ENCODE results near the gene CFD.

DNA sequence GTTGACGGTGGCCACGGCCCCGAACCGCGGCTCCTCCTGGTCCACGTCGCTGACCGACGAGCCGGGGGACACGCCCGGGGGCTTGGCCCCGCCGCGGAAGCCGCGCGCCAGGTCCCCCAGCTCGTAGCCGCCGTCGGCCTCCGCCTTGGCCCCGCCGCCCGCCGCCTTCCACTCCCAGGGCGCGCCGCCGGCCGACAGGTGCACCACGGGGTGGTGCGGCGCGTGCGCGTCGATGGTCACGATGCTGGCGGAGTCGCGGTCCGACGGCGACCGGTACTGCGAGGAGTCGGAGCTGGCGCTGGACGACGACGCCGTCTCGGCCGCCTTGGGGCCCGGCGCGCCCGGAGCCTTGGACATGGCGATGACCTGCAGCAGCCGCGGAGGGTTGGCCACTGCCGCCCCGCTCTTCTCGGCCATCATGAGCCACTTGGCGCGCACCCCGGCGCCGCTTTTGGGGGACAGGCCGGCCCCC is 46.7 kb upstream of the CFD start:
- no peak for TF ChIP-seq CTCF (tag by site-specific recombination; IDR thresholded peaks at IDR 0.05)
- TF ChIP-seq ZNF529 (tag by site-specific recombination; IDR thresholded peaks at IDR 0.05; ENCODE audit: insufficient replicate concordance), result no peak
